Activated CD4-positive, alpha-beta T cell treated with anti-CD3 and anti-CD28 coated beads, Interleukin-2, amount 50 U/mL, for 24 hours (primary cell): ENCODE data around the gene ATXN2.
"Not testable (repeated sequence)": the region's sequence is repeated elsewhere in the genome, so short reads cannot be mapped to it uniquely, and the experiment has no call there.

Experiments
- DNase-seq, 2 donors: peaks; one replicate each; pipeline ENCODE4 v3.0.0-alpha.2; 2020; ENCODE audit warnings: low read depth in 1 of 2, low spot score in 1 of 2

ATXN2 gene

DNA sequence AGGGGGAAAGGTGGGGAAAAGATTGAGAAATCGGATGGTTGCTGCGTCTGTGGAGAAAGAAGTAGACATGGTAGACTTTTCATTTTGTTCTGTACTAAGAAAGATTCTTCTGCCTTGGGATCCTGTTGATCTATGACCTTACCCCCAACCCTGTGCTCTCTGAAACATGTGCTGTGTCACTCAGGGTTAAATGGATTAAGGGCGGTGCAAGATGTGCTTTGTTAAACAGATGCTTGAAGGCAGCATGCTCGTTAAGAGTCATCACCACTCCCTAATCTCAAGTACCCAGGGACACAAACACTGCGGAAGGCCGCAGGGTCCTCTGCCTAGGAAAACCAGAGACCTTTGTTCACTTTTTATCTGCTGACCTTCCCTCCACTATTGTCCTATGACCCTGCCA is 91.4 kb downstream of the ATXN2 start:
- DNase-seq, result not testable (repeated sequence)

DNA sequence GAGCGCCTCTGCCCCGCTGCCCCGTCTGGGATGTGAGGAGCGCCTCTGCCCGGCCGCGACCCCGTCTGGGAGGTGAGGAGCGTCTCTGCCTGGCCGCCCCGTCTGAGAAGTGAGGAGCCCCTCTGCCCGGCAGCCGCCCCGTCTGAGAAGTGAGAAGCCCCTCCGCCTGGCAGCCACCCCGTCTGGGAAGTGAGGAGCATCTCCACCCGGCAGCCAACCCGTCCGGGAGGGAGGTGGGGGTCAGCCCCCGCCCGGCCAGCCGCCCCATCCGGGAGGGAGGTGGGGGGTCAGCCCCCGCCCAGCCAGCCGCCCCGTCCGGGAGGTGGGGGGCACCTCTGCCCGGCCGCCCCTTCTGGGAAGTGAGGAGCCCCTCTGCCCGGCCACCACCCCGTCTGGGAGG is 91.9 kb downstream of the ATXN2 start:
- DNase-seq, result not testable (repeated sequence)

DNA sequence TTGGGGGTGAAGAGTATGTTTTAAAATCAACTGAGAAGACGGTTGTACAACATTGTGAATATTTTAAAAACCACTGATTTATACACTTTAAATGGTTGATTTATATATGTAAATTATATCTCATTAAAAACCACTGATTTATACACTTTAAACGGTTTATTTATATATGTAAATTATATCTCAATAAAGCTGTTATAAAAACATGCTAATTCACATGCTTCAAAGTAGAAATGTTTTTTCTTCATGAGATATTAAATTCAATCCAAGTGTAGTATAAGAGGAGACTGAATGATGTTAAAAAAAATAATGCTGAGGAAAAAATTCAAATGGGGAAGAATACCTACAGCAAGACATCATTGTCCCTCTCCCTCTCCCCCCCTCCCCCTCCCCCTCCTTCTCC is 92.9 kb downstream of the ATXN2 start:
- DNase-seq, result no peak

DNA sequence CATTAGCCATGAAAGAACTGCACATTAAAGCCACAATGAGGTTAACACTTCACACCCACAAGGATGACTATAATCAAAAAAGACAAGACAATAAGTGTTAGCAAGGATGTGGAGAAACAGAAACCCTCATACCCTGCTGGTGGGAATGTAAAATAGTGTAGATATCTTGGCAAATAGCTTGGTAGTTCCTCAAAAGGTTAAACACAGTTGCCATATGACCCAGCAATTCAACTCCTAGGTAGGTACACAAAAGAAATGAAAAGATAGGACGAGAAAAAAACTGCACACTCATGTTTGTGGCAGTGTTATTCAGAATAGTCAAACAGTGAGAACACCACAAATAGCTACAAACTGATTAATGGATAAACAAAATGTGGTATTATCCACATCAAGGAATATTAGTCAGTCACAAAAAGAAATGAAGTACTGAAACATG is 93.5 kb downstream of the ATXN2 start:
- DNase-seq, result no peak

DNA sequence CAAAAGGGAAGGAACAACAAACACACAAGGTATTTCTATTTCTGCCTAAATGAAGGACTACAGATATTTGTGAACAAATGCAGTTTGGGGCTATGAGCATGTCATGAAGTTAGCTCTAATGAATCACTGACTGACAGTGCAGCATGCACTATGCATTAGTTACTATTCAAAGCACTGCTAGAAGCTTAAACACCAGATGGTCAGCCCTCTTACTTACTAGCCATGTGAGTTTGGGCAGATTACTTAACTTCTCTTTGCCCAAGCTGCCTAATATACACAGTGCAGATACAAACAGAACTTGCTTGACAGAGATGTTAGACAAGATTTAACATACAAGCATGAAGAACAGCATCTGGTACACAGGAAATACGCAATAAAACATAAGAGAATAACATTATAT is 96.0 kb downstream of the ATXN2 start:
- DNase-seq, result no peak

DNA sequence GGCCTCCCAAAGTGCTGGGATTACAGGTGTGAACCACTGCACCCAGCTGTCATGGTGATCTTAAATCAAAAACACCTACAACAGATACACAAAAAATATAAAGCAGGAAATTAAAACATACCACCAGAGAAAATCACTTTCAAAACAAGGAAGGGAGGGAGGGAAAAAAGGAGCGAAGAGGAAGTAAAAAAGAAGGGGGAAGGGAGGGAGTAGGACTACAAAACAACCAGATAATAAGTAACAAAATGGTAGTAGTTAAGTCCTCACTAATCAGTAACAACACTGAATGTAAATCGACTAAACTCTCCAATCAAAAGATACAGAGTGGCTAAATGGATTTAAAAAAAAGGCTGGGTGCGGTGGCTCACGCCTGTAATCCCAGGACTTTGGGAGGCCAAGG is 104.4 kb downstream of the ATXN2 start:
- no peak for DNase-seq

DNA sequence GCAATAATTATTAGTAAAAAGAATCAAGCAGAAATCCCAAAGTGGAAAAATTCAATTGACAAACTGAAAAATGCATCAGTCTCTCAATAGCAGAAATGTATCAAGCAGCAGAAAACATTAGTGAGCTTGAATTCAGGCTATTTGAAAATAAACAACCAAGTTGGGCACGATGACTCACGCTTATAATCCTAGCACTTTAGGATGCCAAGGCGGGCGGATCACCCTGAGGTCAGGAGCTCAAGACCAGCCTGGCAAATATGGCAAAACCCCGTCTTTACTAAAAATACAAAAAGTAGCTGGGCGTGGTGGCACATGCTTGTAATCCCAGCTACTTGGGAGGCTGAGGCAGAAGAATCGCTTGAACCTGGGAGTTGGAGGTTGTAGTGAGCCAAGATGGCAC is 106.1 kb downstream of the ATXN2 start:
- DNase-seq, result not testable (repeated sequence)

DNA sequence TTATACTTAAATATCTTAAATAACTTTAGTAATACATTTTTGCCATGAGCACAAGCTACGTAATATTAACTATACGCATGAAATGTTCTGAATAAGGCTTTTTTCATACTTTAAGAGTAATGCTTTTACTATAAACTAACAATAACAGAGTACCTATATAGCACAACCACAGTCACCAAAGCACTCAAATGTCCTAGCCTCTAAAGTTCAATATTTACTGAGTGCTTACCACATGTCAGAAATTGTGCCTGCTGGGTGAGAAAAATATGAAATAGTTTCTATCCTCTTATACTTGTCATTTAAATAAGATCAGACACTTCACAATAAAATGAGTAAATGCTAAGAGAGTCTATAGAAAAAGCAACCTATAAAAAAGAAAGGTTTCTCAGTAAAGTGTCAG is 110.3 kb downstream of the ATXN2 start:
- no peak for DNase-seq

DNA sequence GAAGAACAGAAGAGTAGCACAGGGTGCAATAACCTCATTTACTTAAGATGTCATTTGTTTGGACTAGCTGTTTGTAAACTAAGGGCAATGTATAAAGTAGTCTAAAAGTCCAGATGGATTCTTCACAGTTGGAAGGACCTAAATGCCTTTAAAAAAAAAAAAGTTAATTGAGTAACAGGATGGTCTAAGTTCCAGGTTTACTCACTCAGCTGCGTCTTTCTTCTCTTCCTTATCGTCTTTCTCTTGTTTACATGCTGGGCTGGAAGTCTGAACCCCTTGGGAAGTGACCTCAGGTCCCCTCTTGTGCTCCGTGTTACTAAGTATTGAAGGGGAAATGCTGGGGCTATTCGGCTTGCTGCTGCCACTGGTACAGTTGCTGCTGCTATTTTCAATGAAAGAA is 110.8 kb downstream of the ATXN2 start:
- DNase-seq, result no peak

DNA sequence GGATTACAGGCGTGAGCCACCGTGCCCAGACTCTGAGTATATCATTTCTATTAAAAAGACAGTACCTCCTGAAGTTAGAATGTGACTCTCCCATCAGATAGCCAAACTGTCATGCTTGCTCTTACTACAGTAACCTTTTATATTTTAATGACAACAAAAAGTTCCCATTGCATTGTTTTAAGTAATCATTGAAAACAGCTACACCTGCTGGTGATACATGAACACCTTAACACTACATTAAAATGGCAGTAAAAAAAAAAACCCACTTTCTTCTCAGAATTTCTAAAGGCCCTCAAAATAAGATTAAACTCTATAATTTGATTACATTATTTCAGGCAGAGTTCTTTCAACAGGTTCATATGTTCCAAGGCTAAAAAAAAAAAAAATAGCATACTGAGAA is 116.7 kb downstream of the ATXN2 start:
- DNase-seq, result no peak

DNA sequence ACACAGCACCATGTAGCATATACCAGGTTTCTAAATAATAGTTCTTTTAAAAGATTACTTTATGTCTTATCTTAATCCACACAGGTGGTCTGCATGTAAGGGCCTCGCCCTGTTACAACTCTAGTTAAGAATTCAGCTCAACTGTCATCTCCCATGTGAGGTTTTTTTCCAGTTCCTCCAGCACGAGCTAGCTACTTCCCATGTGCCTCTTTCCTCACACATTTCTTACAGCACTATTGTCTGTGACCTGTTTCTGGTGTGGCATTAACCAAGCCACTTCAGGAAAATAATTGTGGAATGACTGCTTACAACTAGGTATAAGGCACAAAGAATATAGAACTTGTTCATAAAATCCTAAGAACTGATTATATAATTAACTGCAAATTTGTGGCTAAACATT is 127.9 kb downstream of the ATXN2 start:
- no peak for DNase-seq

DNA sequence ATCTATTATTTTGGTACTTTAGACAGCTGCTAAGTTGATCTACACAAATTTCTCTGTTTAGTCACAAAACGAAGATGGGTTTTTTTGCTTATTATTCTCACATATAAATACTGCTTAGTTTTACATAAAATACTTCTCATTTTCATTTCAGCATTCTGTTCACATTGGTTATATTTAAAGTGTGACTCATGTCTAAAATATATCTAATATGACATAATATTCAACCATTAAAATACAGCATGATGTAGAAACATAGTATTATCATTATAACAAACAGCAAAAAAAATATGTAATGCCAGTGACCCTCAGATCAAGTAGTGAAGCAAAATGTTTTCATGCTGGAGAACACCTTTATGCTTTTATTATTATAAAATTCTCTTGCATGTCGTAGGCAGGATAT is 129.7 kb downstream of the ATXN2 start:
- no peak for DNase-seq

DNA sequence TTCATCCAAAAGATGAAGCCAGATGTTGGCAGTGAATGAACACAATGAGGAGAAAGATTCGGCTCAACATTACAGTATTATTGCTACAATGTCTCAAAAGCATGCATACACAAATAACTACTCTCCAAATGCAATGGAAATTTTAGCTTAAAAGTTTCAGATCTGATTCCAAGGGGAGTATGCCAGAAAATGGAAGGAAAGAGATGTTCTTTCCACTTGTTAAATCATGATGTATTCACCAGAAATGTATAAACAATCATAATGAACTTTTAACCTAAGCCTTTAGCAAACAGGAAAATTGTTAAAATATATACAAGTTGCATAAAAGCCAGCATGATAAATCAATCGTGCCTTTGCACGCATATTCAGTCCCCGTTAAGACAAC is 131.3 kb downstream of the ATXN2 start:
- DNase-seq, result no peak

DNA sequence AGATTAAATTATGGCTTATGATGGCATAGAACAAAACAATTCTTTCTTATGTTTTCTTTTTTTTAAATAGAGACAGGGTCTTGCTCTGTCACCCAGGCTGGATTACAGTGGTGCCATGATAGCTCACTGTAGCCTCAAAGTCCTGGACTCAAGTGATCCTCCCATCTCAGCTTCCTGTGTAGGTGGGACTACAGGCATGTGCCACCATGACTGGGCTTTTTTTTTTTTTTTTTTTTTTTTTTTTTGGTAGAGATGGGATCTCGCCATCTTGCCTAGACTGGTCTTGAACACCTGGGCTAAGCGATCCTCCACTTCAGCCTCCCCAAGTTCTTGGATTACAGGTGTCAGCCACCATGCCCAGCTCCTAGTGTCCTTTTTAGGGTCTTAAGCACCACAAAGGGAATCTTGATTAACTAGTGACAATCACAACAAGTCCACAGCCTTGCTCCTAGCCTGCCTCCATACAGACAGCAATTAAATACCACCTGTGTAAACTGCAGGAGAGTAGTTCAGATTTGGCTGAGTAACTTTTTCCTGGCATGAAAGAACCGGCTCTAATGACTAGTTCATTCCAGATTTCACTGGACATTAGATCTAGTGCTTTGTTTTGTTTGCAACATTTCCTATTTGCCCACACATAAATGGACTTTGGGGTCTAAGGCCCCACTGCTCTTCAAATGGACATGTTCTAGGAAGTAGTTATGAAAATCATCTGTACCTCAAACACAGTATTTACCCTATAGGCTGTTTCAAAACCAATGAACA is 131.8 kb downstream of the ATXN2 start:
- DNase-seq, result no peak

DNA sequence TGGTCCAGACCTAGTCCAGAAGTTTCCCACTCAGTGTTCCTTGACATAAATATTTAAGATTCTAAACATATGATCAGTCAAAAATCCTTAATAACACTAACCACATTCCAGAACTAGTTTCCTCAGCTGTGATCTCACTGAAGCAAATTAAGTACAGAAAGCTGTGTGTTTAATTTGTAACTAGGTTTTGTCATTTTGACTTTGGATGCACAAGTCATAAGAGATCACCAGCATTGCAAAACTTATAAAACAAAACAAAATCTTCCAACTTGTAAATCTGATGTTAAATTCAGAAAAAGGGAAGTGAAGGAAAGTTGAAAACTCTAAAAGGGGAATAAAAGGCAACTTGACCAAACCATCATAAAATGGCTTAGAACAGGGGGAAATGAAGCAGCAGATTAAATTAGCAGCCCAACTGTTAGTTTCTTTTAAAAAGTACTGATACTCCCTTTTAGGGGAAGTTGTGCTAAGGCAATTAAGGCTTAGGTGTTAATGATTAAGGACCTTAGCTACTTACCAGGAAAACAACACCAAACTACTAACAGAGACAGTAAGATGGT is 136.8 kb downstream of the ATXN2 start:
- no peak for DNase-seq

DNA sequence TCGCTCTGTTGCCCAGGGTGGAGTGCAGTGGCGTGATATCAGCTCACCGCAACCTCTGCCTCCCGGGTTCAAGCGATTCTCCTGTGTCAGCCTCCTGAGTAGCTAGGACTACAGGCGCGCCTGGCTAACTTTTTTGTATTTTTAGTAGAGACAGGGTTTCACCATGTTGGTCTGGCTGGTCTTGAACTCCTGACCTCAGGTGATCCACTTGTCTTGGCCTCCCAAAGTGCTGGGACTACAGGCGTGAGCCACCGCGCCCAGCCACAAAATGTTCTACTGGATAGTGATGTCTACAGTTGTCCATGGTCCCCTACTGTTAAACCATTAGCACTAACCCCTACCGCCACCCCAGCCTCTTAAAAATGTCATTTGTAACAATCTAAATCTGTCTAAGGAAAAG is 139.0 kb downstream of the ATXN2 start:
- not testable (repeated sequence) for DNase-seq

DNA sequence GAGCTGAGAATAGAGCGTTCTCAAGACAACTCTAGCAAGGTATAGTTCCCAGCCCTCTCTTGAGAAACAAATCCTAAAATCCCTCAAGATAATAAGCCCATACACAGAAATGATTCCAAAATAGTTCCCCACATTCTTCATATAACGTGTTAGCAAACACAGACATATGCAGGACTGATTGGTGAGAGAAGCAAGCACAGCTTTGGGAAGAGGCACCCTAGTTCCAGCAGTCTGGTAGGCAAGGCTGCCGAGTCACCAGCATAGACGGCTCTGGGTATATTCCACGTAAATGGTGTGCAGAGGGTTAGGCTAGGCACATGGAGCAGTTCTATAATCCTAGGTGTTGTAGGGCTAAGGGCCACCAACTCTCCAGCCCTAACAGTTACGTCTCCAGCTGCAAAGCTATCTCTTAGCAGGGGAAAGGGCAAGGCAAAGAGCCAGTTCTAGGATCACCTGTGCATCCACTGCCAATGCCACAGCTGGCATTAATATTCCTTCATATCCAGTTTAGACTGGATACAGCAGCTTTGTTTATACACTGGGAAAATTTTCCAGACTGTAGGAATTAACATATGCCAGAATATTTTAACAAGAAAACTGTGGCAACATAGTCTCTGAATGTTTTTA is 140.5 kb downstream of the ATXN2 start:
- DNase-seq, result no peak

DNA sequence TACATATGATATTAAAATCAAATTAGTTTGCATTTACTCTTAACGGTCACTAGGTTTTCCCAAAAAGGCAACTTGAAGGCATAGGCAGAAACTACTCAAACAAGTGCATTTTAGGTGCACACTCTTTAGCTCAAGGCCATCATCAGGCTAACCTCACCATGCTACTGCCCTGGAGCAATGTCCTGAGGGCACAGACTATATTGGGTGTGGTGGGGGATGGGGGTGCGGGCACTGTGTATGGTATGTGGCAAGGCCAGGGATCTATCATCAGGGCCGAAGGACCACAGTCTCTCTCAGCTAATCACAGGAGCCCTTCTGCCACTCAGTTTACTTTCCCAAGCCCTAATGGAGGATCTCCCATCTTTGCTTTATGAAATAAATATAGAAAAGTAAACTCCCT is 141.5 kb downstream of the ATXN2 start:
- no peak for DNase-seq

DNA sequence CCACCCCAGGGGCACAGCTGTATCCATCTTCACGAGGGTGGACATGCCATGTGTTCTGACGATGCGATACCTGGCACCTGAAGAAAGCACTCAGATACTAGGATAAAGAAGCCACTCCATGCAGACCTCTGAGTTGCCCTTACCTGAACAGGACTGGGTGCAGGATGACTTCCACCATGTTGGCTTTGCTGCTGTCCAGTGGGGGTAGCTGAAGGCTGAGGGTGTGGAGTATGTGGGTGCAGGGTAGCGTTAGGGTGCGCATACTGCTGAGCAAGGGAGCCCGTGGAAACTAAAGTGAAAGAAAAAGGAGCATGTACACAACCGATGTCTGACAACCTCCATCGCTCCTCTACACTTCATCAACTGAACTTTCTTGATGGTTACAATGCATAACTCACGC is 142.0 kb downstream of the ATXN2 start:
- no peak for DNase-seq

DNA sequence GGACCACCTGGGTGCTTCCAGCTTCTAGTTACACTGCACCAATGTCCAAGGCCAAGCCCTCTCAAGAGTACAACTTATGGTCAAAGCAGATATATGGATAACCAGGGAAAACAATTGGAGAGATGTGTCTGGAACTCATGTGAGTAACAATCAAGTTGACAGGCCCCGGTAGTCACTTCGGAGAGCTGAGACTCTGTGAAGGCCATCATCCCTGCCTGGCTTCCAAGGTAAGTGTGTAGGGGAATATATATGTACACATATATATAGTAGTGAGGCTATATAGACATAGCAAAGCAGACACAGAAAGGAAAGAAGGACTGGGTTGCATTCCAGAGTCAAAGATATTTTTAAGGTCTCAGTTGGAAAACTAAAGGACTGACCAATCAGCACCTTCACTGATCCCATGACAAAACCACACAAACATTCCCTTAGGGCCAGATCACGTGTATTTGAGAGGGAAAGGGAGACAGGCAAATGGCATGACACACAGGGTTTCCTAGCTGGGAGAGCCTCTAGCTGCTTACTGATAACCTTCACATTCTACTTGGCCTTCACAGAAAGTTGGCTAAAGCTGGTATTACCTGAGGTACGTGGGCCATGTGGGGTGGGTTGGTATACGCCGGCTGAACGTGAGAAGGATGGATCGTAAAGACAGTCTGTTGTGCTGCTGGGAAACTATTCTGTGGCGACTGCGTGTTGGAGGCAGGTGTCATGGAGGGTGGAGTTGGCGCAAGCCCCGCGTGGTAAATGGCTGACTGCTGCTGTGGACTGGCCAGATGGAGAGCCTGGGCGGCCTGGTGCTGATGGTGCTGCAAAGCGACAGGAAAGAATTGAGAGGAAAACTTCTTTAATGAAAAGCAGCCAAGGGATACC is 143.4 kb downstream of the ATXN2 start:
- no peak for DNase-seq

DNA sequence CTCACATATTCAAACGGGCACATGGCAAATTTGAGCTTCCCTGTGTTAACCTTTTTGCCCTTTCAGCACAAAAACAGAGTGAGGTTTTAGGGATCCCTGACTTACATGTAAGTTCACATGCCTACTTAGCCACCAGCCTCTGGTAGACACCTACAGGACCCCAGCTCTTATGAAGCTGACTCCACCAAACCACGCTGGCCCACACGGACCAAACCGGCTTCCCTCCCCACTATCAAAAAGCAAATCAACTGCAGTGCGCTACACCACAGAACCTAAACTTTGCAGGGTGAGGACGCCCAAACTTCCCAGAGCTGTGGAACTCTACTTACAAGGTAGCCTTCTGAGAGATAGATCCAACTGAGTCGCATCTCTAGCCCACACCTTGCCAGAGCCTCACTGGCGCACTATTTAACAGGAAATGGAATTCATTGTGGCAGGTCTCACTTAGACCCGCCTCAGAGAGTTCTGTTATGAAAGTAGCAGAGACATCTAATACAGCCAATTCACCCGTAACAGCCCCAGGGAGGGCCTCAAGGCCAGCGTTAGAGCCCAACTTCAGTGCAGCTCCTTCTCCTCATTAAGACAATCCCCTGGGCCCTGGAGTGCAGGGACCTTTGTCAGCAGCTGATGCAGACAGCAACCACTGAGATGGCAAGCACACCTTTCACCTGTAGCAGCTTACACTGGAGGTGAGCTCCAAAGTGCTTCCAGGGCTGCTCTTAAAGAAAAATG is 144.2 kb downstream of the ATXN2 start:
- no peak for DNase-seq
